ENCODE data around the gene KRT3.
"Not testable (repeated sequence)": the region's sequence is repeated elsewhere in the genome, so short reads cannot be mapped to it uniquely, and the experiment has no call there.

The KRT3 gene

DNA sequence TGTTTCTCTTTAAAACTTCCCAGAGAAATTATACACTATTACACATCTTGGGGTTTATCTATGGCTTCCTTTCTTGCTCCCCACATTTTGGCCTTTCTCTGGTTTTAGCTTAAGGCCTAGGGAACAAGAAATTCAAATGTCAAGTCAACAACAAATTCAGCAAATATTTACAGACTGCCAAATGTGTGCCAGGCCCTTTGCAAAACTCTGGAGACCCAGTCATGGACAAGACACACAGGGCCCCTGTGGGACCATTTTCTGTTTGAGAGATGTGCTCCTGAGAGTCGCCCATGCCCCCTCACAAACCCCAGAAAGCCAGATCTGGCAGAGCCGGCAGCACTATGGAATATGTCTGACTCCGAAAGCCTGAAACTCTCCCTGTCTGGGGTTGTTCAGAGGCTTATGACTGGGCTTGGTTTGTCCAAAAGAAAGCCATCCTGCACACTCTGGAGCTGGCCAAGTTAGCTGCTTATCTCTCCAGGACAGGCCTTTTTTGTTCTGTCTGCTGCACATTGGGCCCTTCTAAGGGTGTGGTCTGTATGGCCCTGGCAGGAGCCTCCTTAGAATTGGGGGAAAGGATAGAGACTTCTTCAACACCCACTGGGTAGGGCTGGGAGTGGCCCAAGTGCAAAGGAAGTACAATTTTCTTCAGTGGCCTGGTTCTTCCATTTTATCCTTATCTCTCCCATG lies 1.1 kb upstream of the KRT3 start:
- no peak for DNase-seq

- DNase-seq, result no peak
These were observed 495 bp upstream of the KRT3 start for GRCh38 chr12:52796429-52796794.

GRCh38 chr12:52795332-52795674 lies 614 bp downstream of the KRT3 start:
- not testable (repeated sequence) for DNase-seq

GRCh38 chr12:52794479-52795331 lies 1.2 kb downstream of the KRT3 start:
- no peak for DNase-seq

- DNase-seq, result no peak
These were observed 3.5 kb downstream of the KRT3 start for GRCh38 chr12:52792185-52793029.

- DNase-seq, result no peak
These were observed 4.4 kb downstream of the KRT3 start for GRCh38 chr12:52791271-52792184.

- no peak for DNase-seq
These were observed 5.3 kb downstream of the KRT3 start for GRCh38 chr12:52790427-52791270.

DNA sequence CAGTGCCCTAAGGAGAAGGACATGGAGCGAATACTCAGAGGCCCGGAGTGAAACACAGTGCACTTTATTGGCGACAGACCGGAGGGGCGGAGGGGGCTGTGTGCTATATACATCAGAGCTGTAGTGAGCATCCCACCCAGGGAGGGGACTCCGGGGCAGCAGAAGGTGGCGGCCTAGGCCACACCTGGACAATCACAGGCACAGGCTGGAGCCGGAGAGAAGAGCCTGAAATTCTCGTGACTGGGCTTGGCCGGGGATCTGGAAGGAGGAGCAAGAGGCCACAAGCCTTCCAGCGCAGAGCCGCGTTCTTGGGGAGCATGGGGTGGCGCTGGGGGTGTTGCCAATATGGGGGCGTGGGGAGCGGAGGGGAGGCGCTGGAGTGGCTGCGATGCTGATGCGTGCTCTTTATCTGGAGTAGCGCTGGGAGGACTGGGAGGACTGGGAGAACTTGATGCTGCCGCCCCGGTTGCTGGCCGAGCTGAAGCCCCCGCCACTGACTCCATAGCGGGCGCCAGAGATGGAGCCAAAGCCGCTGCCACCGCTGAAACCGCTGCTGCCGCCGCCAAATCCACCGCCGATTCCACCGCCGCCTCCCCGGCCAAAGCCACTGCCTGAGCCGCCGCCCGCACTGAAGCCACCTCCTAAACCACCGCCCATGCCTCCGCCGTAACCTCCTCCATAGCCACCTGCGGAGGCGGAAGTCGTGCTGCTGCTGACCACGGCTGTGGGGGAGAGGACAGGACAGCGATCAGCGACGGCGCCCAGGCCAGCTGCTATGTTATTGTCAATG lies 6.1 kb downstream of the KRT3 start:
- no peak for DNase-seq

DNA sequence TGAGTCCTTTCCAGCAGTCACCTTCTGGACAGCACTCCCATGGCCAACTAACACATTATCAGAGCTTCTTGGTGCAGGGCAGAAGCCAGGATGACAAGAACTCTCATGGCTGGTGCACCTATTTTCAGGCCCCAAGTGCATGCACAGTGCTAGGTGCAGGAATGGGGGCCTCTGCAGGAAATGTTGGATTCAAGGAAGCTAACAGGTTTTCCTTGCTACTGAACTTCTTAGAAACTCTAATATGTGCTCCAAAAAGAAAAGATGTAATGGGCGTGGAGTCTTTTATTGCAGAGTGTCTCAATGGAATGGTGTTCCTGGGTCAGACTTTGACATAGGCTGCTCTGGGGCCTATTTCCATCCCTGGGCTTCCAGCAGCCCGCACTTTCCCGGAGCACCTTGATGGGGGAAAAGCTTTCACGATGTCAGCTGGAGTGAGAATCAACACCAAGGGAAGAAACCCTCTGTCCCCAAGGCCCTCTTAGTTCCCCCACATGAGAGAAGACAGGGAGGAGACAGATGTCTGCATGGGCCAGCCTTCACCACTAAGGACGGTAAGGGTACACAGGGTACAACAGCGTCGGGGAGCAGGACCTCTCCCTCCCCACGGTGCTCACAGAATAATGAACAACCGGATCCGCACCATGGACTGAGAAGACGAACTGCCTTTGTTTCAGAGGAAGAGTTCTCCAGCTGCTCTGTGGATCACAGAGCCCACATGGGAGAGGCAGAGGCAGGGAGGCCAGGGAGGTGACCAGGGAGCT lies 6.9 kb downstream of the KRT3 start:
- DNase-seq, result no peak

- no peak for DNase-seq
These were observed 7.6 kb downstream of the KRT3 start for GRCh38 chr12:52788192-52788875.

DNA sequence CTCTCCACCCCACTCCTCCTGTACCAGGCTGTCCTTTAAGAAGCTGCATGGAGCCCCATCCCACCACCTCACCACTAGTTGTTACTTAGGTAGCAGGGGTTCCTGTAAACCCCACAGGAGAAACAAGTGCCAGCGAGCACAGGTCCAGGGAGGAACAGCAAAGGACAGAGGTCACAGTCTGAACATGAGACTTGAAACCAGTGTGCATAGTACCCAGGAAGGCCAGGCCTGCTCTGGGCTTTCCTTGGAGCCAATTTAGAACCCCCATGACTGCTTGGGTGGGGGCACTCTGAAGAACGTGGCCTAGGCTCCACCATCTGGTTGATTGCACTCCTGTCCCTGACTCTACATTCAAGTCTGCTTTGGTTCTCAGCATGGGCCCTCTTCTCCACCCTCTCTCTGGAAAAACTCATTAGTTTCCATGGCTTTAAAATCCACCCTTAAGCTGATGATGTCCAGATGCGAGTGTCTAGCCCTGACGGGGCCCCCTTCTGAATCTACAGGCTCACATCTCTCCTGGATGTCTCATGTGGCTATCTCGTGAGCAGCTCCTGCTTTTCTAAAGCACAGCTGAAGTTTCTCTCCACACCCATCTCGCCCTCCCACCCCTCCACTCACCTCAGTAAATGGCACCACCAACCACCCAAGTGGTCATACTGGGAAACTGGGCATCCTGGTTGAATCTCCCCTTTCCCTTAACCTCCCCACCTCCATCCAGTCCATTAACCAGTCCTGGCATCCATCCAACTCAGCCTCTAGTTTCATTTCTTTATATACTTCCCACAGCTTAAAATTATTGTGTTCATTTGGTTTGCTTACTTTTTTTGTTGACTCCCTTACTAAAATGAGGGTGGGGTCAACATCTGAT lies 8.4 kb downstream of the KRT3 start:
- DNase-seq, result no peak

DNA sequence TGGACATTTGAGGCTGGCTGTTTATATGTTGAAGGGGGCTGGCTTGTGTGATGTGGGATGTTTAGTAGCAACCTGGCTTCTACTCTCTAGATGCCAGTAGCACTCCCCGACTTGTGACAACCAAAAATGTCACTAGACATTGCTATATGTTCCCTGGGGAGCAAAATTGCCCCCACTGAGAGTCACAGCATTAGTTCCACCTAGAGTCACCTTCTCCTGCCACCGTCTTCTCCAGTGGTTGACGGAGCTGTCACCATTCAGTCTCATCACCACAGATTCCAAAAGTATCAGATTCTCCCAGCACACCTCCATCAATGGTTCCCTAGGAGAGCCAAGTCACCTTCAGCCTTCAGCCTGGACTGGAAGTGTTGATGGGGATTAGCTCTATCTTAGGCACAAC lies 11.0 kb downstream of the KRT3 start:
- no peak for DNase-seq

- DNase-seq, result no peak
These were observed 12.2 kb downstream of the KRT3 start for GRCh38 chr12:52783563-52784316.

GRCh38 chr12:52782502-52782901 lies 13.4 kb downstream of the KRT3 start:
- DNase-seq, result no peak

- DNase-seq, result no peak
These were observed 14.4 kb downstream of the KRT3 start for GRCh38 chr12:52781399-52782082.

GRCh38 chr12:52779914-52780313 lies 16.0 kb downstream of the KRT3 start:
- no peak for DNase-seq

DNA sequence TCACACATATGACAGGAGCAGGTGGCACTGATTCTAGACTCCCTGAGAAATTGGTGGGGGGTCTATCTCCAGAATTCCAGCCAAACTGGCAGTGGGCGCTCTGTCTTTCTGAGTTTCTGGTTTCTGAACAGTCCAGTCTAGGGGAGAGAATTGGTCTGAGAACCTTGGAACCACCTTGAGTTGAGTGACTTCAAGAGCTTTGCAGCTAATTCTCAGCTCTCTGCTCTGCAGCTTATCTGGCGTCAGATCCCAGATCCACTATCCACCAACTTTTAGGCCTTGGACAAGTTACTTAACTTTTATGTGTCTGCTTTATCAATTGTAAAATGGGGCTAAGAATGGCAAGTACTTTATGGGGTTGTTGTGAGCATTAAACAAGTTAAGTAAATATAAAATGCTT lies 17.1 kb downstream of the KRT3 start:
- no peak for DNase-seq

All from stimulated activated CD8-positive, alpha-beta memory T cell treated with anti-CD3 and anti-CD28 coated beads, Interleukin-4, amount 100 ng/mL, for 48 hours (primary cell).